GM21786 (cell line): ENCODE results near the gene USP9X.
A peak's percentile ranks its signal among the peaks of the same experiment; 100 is the strongest.
"Not testable (repeated sequence)": the region's sequence is repeated elsewhere in the genome, so short reads cannot be mapped to it uniquely, and the experiment has no call there.

Source experiments
- ATAC-seq: cut with Tn5 transposase; IDR thresholded peaks from one replicate; pipeline ENCODE4 v1.9.1; 2021; ENCODE audit not compliant: unreplicated experiment

USP9X gene

GRCh38 chrX:41084893-41085511 is at the start of gene USP9X:
Gene USP9X (plus strand): TSS chrX:41085445. CDS start chrX:41123629, 38,184 bp downstream.
- peak; percentile 57 for ATAC-seq

GRCh38 chrX:41035582-41035981 is 49.7 kb upstream of the USP9X start:
- no peak for ATAC-seq

- no peak for ATAC-seq
Observed at GRCh38 chrX:41036668-41037326, 48.4 kb upstream of the USP9X start.

GRCh38 chrX:41043196-41043595 is 42.0 kb upstream of the USP9X start:
- no peak for ATAC-seq

- no peak for ATAC-seq
Observed at GRCh38 chrX:41043674-41044345, 41.4 kb upstream of the USP9X start.

GRCh38 chrX:41045960-41046567 is 39.2 kb upstream of the USP9X start:
- no peak for ATAC-seq

- no peak for ATAC-seq
Observed at GRCh38 chrX:41047878-41048534, 37.2 kb upstream of the USP9X start.

GRCh38 chrX:41050359-41050758 is 34.9 kb upstream of the USP9X start:
- no peak for ATAC-seq

- ATAC-seq = no peak
Observed at GRCh38 chrX:41051288-41051687, 34.0 kb upstream of the USP9X start.

- no peak for ATAC-seq
Observed at GRCh38 chrX:41055740-41056139, 29.5 kb upstream of the USP9X start.

GRCh38 chrX:41063276-41063675 is 22.0 kb upstream of the USP9X start:
- ATAC-seq = not testable (repeated sequence)

GRCh38 chrX:41064018-41064417 is 21.2 kb upstream of the USP9X start:
- no peak for ATAC-seq

GRCh38 chrX:41066391-41066790 is 18.9 kb upstream of the USP9X start:
- ATAC-seq = no peak

GRCh38 chrX:41066969-41067368 is 18.3 kb upstream of the USP9X start:
- no peak for ATAC-seq

- no peak for ATAC-seq
Observed at GRCh38 chrX:41067721-41068120, 17.5 kb upstream of the USP9X start.

GRCh38 chrX:41076742-41077141 is 8.5 kb upstream of the USP9X start:
- no peak for ATAC-seq

- ATAC-seq = no peak
Observed at GRCh38 chrX:41081821-41082220, 3.4 kb upstream of the USP9X start.

GRCh38 chrX:41082783-41083182 is 2.5 kb upstream of the USP9X start:
- ATAC-seq = no peak

- ATAC-seq = peak; percentile 64
Observed at GRCh38 chrX:41084044-41084892, 977 bp upstream of the USP9X start.

- peak; percentile 24 for ATAC-seq
Observed at GRCh38 chrX:41085512-41085877, 250 bp downstream of the USP9X start.
